Gastroesophageal sphincter (tissue), 3 donors: ENCODE results near the gene MICALL1.

Experiments
- CTCF ChIP-seq, 4 experiments: fragments of 200-600 bp in 2 of 4; fragments of 450-650 bp in 2 of 4; sonication (generic) in 1 of 4; IDR thresholded peaks; one replicate each; pipeline ENCODE4 v1.5.1; 2017 to 2019; ENCODE audit warnings: antibody characterized with exemption in 4 of 4, mild to moderate bottlenecking in 2 of 4, moderate library complexity in 2 of 4
- EP300 ChIP-seq: sonication (generic); formaldehyde crosslinking; IDR thresholded peaks from one replicate; pipeline ENCODE4 v1.6.1; 2017; ENCODE audit warnings: antibody characterized with exemption, mild to moderate bottlenecking
- POLR2A ChIP-seq, 2 donors: fragments of 450-650 bp; IDR thresholded peaks; one replicate each; pipeline ENCODE4 v1.6.1; 2017; ENCODE audit warnings: antibody characterized with exemption in 2 of 2, mild to moderate bottlenecking in 2 of 2, moderate library complexity in 1 of 2

DNA sequence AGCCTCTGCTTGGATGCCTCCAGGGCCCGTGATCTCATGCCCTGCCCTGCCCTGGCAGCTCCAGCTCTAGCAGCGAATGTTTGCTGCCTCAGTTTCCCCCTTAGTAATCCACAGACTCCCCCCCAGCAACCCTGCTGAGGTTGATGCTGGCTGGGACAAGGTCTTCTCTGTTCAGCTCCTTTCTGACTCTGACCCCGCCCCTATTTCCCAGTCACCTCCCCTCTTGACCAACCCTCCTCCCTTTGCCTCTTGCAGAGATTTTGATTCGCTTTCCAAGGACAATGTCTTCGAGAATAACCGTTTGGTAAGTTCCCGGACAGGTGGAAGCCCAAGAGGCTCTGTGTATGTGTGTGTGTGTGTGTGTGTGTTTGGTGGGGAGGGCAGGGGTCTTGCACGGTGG is 5.6 kb downstream of the MICALL1 start:
- TF ChIP-seq CTCF (IDR thresholded peaks at IDR 0.05) (no peak), EP300 (no peak), POLR2A (IDR thresholded peaks at IDR 0.05) (no peak)
